GM18498 (cell line): ENCODE measurements around the gene WDR33.

Experiments
- ATAC-seq: cut with Tn5 transposase; IDR thresholded peaks from one replicate; pipeline ENCODE4 v1.9.1; 2021; ENCODE audit warnings: mild to moderate bottlenecking, moderate library complexity; ENCODE audit not compliant: unreplicated experiment

WDR33 gene

DNA sequence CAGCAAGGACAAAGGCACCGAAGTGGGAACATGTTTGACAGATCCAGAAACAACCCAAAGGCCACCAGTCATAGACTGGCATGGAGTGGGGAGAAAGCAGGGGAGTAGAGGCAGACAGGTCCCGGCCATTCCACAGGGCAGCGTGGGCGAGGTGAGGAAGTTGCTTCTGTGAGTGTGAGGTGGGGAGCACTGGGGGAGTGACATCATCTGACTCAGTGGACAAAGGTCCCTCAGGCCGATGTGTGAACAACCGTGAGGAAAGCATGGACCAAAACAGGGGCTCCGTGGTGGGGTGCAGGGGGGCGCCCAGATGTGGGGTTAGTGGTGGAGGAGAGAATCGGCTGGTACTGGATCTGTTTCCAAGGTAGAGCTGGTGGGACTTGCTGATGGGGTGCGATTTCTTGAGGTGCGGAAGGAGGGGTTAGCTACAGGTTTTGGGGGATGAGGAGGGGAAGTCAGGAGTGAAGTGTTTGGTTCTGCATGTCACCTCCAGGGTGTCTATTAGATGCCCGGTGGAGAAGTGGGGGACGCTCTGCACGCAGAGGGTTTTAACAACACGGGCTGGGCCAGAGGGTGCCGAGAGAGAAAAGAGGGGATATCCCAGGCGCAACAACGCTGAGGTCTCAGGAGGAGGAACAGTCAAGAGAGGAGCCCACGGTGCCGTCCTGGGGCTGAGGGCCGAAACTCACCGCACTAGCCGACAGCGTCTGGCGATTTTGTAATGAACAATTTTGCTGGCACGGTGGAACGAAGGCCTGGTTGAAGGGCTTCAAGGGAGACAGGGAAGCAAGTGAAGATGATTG, 112.2 kb downstream of the WDR33 start:
- no peak for ATAC-seq

DNA sequence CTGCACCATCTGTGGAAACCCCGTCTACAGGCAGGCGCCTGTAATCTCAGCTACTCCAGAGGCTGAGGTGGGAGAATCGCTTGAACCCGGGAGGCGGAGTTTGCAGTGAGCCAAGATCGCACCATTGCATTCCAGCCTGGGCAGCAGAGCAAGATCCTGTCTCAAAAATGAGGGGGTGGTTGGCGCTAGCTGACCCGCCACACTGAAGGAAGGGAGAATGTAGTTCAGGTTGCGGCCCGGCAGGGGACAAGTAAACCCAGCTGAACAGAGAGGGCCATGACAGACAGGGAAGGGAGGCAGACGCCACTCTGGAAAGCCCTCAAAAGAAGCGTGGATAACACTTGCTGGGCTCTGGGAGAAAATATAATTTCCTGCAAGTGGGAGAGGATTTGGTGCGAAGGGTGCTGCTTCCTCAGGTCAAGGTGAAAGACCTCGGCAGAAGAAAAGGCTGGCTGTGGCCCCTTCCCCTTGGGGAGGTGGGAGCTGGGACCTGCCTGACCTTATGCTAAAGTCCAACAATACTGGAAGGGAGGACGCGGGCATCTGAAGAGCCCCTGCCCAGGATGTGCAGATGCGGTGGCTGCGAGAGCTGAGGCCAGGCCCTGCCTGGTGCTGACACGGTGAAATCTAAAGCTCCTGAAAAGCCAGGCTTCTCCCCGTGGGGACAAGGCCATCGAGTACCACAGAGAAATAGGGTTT, 113.3 kb downstream of the WDR33 start:
- no peak for ATAC-seq

DNA sequence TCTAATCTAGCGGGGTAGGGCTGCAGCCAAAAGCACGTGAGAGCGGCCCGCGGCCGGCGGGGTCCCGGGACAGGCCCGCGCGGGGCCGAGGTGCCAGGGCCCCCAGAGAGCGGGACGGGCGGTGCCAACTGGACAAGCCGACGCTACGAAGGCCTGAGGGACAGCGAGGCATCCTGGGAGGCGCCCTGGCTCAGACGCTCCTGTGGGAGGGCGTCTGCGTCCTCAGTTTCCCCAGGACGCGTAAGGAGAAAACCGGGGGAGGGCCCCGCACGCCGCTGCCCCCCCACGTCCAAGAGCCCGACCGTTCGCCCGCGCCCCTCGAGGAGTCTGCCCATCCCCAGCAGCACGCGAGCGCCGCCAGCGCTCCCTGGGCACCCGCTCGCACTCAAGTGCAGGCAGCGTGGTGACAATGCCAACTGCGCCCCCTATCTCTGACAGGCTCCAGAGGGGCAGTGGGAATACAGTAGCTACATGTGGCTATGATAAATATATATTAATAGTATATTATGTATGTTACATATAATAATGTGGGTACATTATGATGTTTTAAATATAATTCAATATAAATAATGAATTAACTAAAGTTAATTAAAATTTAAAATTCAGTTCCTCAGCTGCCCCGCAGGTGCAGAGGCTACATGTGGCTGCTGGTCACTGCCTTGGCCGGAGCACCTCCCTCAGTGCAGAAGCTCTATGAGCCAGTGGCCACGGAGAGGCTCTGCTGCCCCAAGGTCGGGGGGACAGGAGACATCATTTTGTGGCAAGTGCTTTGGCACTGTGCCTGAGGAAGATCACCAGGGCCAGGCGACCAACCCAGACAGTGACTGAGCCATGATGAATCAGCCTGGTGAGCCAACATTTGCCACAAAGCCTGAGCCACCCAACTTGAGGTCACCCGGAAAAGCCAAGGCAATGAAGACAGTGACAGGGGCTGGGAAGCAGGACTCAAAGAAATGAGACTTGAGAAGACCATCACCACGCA, 115.2 kb downstream of the WDR33 start:
- no peak for ATAC-seq

DNA sequence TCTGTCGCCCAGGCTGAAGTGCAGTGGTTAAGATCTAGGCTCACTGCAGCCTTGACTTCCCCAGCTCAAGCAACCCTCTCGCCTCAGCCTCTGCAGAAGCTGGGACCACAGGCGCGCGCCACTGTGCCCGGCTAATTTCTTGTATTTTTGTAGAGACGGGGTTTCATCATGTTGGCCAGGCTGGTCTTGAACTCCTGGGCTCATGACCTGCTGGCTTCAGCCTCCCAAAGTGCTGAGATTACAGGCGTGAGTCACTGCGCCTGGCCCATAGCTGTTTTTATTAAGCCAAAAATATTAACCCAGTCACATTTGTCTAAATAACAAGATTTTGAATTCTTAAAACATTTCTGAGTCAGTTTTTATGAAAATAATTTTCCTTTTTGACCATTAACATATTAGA, 116.0 kb downstream of the WDR33 start:
- no peak for ATAC-seq

DNA sequence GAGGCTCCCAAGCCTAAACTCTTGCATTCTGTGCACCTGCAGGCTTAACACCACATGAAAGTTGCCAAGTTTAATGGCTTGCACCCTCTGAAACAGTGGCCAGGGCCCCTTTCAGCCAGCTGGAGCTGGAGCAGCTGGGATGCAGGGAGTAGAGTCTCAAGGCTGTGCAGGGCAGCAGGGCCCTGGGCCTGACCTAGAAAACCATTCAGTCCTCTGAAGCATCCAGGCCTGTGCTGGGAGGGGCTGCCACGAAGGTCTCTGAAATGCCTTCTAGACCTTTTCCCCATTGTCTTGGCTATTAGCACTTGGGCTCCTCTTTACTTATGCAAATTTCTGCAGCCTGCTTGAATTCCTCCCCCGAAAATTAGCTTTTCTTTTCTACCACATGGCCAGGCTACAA, 120.3 kb downstream of the WDR33 start:
- ATAC-seq: no peak

DNA sequence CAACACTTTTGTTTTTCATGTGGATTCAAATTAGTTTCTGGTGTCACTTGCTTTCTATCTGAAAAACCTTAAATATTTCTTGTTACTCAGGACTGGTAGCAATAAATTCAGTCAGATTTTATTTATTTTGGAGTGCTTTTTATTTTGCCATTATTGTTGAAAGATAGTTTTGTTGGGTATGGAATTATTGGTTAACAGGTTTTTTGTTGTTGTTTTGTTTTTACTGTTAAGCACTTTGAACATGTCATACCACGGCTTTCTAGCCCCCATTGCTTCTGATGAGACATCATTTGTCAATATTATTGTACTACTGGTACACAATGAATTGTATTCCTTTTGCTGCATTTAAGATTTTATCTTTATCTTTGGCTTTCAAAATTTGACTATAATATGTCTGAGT, 122.6 kb downstream of the WDR33 start:
- ATAC-seq: no peak

DNA sequence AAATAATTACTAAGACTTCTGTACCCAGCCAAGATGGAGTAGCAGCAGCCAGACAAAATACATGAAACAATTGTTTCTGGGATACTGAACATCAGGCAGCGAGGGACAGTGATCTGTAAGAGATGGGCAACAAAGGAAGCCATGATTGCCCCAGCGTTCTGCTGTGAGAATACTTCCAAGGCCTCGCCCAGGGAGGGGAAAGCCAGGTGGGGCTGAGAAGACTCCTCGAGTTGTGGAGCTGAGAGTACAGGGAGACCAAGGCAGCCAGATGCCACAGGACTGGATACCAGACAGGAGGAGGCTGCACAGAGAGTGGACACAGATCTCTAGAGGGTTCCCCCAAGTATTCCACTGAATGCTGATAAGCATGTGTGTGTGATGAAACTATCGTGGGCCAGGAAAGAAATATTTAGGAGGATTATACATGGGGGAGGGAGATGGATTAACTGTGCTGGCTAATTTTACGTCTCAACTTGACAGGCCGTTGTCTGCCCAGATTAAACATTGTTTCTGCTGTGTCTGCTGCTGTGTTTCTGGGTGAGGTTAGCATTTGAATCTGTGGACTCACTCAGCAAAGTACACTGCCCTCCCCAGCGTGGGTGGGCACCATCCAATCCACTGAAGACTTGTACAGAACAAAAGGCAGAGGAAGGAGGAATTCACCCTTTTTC, 125.4 kb downstream of the WDR33 start:
- no peak for ATAC-seq

DNA sequence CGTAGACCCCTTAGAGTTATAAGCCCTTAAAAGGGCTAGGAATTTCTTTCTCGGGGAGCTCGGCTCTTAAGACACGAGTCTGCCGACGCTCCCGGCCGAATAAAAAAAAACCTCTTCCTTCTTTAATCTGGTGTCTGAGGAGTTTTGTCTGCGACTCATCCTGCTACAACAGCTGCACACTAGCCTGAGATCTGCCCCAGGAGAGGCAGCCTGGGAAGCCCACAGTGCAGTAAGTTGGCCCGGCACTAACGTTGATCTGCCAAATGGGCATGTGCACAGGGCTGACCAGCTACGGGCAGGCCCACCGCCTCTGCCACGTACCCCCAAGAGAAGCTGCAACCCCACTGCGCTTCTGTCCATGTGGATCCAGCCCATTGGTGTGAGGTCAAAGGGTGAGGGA, 127.2 kb downstream of the WDR33 start:
- no peak for ATAC-seq

DNA sequence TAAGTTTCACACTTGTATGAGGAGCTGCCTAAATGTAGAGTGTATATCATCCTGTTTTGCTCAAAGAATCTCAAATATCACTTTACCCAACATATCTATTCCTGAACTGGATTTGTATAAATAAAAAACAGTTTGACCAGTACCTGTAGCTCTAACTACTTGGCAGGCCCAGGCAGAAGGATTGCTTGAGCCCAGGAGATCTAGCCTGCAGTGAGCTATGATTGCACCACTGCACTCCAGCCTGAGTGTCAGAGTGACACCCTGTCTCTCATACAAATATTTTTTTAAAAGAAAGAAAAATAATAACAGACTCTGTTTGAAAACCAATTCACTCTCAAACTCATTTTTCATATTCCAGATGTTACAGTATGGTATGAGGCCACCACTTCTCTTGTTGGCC, 127.9 kb downstream of the WDR33 start:
- ATAC-seq: no peak

DNA sequence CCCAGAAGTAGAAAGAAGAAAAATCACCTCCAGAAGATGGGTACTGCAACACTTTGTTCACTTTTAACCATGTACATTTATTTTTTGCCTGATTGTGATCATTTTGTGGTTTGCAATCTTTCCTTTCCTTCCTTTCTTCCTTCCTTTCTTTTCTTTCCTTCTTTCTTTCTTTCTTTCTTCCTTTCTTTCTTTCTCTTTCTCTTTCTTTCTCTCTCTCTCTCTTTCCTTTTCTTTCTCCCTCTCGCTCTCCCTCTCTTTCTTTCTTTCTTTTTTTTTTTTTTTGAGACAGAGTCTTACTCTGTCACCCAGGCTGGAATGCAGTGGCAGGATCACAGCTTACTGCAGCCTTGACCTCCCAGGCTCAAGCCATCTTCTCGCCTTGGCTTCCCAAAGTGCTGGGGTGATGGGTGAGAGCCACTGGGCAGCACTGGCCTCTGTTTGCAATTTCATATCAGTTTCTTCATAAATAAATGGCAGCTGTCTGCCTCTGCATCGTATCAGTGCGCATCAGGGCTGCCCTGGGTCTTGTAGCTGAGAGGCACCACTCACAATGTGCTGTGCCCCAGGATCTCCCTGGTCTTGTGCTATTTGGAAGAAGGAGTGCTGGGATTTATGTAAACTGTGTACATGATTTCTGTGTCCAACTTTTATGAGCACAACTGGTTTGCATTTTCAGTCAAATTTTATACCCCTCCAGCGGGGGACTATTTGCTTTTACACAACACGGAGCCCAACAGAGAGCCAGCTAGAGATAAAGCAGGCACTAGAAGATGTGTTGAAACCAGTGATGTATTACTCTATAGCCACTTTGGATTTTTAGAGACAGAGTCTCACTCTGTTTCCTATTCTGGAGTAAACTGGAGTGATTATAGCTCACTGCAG, 128.8 kb downstream of the WDR33 start:
- ATAC-seq: no peak

DNA sequence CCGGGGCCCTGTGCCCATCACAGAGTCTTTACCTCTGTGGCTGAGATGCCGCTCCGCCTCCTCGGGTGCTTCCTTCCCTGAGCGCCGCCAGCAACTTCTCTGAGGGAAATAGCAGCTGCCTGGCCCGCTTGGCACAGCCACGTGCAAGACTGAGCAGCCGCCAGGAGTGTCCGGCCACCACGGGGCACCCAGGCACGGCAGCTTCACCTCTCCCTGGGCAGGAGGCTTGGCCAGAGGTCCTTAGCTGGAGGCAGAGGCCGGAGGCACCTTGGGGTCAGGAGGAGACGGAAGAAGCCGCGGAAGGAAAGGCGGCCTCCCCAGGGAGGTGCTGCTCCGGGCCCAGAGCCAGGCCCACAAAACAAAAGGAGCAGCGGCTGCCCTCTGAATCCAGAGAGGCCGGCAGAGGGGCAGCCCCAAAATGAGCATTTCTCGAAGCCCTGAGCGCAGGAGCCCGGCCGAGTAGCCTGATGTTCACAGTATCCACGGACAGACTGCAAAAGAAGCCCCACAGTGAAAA, 129.6 kb downstream of the WDR33 start:
- ATAC-seq: no peak

DNA sequence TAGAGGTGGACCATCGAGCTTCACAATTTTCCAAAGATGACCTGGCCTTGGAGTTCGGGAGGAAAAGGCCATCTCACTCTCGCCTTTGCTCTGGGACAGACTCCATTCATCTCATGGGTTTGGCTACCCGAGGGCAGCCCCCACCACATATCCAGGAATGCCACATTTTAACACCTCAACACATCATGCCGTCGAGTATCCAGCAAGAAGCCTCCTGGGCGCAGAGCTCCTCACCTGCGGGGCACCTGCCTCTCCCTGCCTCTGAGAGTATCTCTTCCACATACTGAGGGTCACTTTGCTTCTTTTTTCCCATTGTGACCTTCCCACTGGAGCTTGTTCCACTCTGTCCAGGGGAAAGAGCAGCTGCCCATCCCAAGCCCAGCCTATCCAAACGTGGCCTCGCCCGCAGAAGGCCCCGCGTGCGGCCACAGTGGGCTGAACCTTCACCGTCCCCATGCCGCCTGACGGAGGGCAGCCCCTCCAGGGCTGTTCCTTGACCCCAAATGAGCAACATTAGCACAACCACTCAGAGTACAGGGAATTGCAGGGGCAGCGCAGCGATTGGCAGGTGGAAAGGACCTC, 130.2 kb downstream of the WDR33 start:
- ATAC-seq: no peak

DNA sequence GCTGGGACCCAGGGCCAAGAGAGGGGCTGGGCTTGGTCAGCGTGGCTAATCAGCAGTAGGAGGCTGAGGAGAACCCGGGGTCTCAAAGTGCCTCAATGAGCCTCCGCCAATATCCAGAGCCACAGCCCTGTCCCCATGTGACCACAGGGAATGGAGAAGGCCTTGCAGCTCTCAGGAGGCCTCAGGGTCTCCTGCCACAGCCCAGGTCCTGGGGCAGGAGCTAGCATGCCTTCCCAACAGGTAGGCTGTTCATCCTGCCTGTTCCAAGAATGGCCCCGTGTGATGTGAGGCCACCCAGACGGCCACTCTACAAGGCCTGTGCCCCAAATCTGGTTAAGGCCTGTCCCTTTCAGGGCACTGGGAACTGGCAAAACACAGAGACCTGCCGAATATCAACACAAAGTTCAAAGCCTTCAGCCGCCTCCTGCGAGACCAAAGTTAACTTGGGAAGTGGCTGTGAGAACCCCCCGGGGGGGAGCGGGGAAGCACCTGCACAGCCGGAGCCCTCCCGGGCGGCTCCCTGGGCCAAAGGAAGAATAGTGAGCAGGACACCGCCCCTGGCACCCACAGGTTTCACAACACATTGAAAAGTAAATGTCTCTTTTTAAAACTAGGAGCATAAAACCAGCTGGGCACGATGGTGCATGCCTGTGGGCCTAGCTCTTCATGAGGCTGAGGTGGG, 131.2 kb downstream of the WDR33 start:
- ATAC-seq: no peak

DNA sequence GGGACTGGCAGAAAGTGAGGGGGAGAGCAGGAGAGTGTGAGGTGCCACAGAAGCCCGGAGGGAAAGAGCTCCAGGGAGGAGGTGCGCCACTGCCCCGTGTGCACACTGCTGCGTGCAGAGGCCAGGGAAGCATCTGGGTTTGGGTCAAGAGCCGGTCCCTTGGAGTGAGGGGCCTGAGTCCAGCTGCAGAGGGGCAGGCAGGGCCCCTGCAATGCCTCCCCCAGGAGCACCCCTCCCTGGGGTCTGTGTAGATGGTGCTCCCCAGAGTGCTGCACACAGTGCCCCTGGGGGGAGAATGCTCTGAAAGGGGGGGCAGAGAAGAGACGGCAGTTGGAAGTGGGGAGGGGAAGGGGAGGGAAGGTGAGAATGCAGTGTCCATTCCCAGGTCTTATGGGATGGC, 132.0 kb downstream of the WDR33 start:
- no peak for ATAC-seq

DNA sequence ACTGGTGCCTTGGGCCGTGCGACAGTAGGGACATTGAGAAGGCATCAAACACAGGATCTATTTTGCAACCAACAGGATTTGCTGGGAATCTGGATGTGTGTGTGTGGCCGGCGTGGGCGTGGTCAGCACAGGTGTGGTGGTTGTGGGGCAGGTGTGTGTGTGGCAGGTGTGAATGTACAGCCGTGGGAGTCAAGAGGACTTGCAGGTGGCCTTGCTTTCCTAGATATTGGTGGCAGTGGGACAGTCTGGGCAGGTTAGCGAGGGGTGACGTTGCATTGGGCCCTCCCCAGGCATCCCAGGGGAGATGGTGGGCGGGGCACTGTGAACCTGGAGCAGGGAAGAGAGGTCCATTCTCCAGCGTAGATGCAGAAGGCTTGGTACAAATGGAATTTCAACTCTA, 132.4 kb downstream of the WDR33 start:
- no peak for ATAC-seq

DNA sequence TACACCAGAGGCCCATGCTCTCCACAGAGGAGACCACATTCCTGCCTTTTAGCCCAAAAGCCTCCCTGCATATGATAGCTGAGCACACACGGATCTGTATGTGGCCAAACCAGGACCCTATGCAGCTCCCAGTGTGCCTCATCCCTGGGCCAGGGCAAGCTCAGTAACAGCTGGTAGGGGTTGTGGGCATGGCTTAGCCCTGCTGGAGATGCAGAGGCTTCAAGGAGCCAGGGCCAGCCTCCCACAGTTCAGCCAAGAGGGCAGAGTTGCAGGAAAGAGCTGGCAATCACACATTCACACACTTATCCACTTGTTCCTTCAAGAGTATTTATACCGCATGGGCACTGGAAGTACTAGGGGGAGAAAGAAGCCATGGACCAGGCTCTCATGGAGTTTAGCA, 134.1 kb downstream of the WDR33 start:
- no peak for ATAC-seq

DNA sequence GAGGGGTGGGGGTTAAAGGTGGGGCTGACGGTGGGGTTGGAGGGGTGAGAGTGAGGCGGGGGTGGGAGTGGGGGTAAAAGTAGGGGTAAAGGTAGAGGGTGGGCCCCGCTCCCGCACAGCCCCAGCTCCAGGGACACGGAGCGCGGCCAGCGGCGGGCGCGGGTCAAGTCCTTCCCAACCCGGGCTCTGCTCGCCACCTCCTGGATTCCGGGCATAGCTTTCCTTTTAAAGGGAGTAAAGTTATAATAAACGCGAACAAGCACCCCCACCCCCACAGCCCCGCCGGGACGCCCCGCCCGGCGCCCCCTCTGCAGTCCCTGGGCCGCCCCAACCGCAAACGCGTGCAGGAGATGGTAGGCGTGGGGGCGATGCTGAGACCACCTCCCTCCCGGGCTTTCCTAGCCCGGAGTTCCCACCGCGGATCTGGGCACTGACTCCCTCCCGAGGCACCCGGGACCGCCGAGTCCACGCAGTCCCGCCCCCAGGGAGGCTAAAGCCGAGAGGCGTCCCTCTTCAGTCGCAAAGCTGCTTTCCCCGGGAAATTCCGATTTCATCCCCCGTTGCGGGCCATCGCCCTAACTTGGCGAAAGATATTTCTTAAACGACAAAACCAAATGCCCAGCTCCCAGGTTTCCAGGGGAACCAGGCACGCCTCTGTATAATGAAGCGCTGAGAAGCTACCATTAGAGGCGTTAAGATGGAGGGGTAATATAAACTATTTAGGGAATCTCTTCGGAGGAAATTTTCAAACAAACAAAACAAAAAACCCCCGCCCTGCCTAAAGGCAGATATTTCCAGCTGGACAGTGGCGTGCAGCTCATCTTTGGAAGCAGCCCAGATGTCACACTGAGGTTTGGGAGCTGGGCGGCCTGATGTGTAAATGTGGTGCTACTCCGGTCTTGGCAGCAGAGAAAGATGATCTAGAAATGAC, 135.4 kb downstream of the WDR33 start, which contains the start of gene LIMS2:
TSS of gene LIMS2 (minus strand) at position 200 of the 931 bp plus-strand sequence. CDS start 506 bp downstream, outside the sequence.
- no peak for ATAC-seq
